DND-41 (cell line): ENCODE measurements around the gene GAB1.

Experiments used
- EZH2 ChIP-seq: IDR thresholded peaks from 3 replicates; pipeline ENCODE4 v1.6.1; 2012; ENCODE audit warnings: borderline replicate concordance, low read depth, mild to moderate bottlenecking, moderate library complexity, low read length, inconsistent platforms; ENCODE audit not compliant: severe bottlenecking
- TF ChIP-seq, protein P1 (sequence below): IDR thresholded peaks from 2 replicates; pipeline ENCODE4 v1.5.1; 2012; ENCODE audit warnings: borderline replicate concordance, low read length, moderate library complexity, mild to moderate bottlenecking; ENCODE audit not compliant: poor library complexity, severe bottlenecking; ENCODE audit errors: extremely low read depth

- TF ChIP-seq, protein P1, sequence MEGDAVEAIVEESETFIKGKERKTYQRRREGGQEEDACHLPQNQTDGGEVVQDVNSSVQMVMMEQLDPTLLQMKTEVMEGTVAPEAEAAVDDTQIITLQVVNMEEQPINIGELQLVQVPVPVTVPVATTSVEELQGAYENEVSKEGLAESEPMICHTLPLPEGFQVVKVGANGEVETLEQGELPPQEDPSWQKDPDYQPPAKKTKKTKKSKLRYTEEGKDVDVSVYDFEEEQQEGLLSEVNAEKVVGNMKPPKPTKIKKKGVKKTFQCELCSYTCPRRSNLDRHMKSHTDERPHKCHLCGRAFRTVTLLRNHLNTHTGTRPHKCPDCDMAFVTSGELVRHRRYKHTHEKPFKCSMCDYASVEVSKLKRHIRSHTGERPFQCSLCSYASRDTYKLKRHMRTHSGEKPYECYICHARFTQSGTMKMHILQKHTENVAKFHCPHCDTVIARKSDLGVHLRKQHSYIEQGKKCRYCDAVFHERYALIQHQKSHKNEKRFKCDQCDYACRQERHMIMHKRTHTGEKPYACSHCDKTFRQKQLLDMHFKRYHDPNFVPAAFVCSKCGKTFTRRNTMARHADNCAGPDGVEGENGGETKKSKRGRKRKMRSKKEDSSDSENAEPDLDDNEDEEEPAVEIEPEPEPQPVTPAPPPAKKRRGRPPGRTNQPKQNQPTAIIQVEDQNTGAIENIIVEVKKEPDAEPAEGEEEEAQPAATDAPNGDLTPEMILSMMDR: no peak
- no peak for TF ChIP-seq EZH2
Observed at GRCh38 chr4:143362349-143363046, 25.8 kb downstream of the GAB1 start.
